ENCODE measurements around the gene SMYD5. TPM values are rescaled to one million over a fixed set of nuclear protein-coding genes. Genes with fewer than 3 reads are reported as not detected.

Gene SMYD5
- total RNA-seq, 1 donor from 2014 or later: 10.1 TPM

- Histone ChIP-seq H3K27me3 (no peaks in the 10 kb centered on the region), H3K9me3 (no peaks in the 10 kb centered on the region), H3K36me3 (no peaks in the 10 kb centered on the region), H3K27ac (no peak overlapping the region), H3K4me3 (no peak overlapping the region), H3K4me1 (peaks cover 9 to 19% of the 10 kb centered on the region in 2 donors)
- intact Hi-C loops (cut with DNase I): loop anchor here (10.0 kb wide), 1 partner anchor 399 kb away; no protein-coding TSS in a partner anchor
- DNase-seq (ENCODE audit: low spot score in 2 of 2): no peak
- TF ChIP-seq, protein P1, sequence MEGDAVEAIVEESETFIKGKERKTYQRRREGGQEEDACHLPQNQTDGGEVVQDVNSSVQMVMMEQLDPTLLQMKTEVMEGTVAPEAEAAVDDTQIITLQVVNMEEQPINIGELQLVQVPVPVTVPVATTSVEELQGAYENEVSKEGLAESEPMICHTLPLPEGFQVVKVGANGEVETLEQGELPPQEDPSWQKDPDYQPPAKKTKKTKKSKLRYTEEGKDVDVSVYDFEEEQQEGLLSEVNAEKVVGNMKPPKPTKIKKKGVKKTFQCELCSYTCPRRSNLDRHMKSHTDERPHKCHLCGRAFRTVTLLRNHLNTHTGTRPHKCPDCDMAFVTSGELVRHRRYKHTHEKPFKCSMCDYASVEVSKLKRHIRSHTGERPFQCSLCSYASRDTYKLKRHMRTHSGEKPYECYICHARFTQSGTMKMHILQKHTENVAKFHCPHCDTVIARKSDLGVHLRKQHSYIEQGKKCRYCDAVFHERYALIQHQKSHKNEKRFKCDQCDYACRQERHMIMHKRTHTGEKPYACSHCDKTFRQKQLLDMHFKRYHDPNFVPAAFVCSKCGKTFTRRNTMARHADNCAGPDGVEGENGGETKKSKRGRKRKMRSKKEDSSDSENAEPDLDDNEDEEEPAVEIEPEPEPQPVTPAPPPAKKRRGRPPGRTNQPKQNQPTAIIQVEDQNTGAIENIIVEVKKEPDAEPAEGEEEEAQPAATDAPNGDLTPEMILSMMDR (IDR thresholded peaks at IDR 0.05): no peak
Measured at GRCh38 chr2:73174244-73174643, 39.8 kb upstream of the SMYD5 start.

- peak overlapping the region; percentile 46 to 83 for H3K4me3 ChIP-seq
- H3K36me3 ChIP-seq: no peaks in the 10 kb centered on the region
- DNase-seq (ENCODE audit: low spot score in 2 of 2): no peak
- peak overlapping the region in 1 of 2 donors; percentile 85 for H3K27ac ChIP-seq
- intact Hi-C loops (cut with DNase I): loop anchor here (5.0 to 10.0 kb wide), 3 partner anchors 103 to 400 kb away; partner anchors contain the start of gene SFXN5
- no peaks in the 10 kb centered on the region for H3K27me3 ChIP-seq
- no peaks in the 10 kb centered on the region for H3K9me3 ChIP-seq
- TF ChIP-seq, protein P1 (IDR thresholded peaks at IDR 0.05): peak in 1 of 3 experiments; percentile 10
- H3K4me1 ChIP-seq: peaks cover 9 to 19% of the 10 kb centered on the region in 2 donors
Measured at GRCh38 chr2:73174941-73175662, 38.9 kb upstream of the SMYD5 start.

- peak in 1 of 2 donors; percentile 88 for DNase-seq (ENCODE audit: low spot score in 2 of 2)
- H3K27ac ChIP-seq: peak overlapping the region; percentile 59 to 85
- no peaks in the 10 kb centered on the region for H3K9me3 ChIP-seq
- peaks cover 9 to 19% of the 10 kb centered on the region in 2 donors for H3K4me1 ChIP-seq
- peak overlapping the region; percentile 46 to 83 for H3K4me3 ChIP-seq
- H3K36me3 ChIP-seq: no peaks in the 10 kb centered on the region
- no peaks in the 10 kb centered on the region for H3K27me3 ChIP-seq
- TF ChIP-seq, protein P1 (IDR thresholded peaks at IDR 0.05): no peak
- intact Hi-C loops (cut with DNase I): loop anchor here (2.0 to 10.0 kb wide), 5 partner anchors 19 to 401 kb away; partner anchors contain the start of genes RAB11FIP5 and SFXN5
Measured at GRCh38 chr2:73175663-73176204, 38.3 kb upstream of the SMYD5 start.

DNA sequence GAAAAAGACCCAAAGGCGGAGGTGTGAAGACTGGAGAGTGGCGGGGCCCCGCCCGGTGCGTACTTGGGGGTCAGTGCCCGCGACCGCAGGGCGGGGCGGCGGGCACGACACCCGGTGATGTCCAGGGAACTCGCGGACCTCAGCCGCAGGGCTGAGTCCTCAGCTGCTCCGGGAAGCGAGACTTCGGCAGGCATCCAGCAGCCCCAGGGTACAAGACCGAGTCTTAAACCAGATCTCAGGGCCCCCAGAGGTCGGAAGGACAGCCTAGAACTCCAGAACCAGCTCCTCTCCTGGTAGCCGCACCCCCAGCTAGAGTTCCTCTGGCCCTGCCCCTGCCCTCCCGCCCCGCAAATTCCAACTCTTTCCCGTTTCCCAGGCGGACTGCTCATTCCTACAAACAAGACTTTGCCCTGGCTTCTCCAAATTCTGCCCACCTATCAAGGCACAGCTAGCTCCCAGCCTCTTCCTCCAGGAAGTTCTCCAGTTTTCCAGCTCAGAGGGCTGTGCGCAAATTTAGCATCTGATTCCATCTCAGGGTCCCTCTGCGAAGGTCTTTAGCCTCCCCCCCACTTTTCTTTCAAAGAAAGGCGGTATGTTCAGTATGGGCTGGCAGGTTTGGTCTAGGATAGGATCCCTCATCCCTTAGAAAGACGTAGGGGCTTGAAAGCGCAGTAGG is 37.7 kb upstream of the SMYD5 start:
- H3K4me1 ChIP-seq: peaks cover 9 to 19% of the 10 kb centered on the region in 2 donors
- peak overlapping the region; percentile 46 to 83 for H3K4me3 ChIP-seq
- no peak for DNase-seq (ENCODE audit: low spot score in 2 of 2)
- peak overlapping the region; percentile 59 to 85 for H3K27ac ChIP-seq
- H3K9me3 ChIP-seq: no peaks in the 10 kb centered on the region
- TF ChIP-seq, protein P1 (IDR thresholded peaks at IDR 0.05): no peak
- H3K36me3 ChIP-seq: no peaks in the 10 kb centered on the region
- H3K27me3 ChIP-seq: no peaks in the 10 kb centered on the region
- intact Hi-C loops (cut with DNase I): loop anchor here (2.0 to 10.0 kb wide), 5 partner anchors 20 to 402 kb away; partner anchors contain the start of genes RAB11FIP5 and SFXN5

DNA sequence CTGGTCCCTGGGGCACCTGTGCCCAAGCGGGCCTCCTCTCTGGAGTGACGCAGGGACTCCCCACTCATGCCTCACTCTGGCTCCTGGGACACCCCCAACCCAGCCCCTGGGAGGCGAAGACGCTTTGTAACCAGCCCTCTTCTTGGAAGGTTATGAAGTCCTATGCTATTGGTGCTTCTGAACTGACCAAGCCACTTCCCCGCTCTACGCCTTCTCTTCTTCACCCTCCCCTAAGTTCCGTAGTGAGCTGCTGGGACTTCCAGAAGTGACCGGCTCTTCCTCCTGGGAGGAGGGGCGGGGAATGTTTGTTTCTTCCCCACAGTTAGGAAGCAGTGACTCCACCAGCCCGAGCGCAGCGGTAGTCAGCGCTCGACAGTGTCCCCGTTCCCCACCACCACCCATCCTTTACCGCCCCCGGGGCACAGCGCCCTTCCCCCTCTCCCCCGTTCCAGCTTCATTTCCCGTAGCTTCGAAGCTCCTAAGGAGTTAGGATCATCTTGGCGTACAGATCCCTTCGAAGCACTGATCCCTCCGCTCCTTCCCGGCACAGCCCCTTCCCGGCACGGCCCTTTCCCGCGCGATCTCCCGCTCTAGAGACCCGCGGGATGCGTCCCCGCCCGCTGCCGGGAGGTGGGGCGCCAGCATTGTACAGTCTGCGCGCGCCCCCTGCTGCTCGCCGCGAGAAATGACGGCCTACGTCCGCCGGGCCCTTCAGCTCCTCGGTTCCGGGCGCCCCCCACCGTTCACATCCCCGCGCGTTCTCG is 37.0 kb upstream of the SMYD5 start:
- Histone ChIP-seq H3K4me3 (peak overlapping the region; percentile 46 to 83), H3K4me1 (peaks cover 9 to 19% of the 10 kb centered on the region in 2 donors), H3K27me3 (no peaks in the 10 kb centered on the region), H3K27ac (peak overlapping the region; percentile 59 to 85), H3K36me3 (no peaks in the 10 kb centered on the region), H3K9me3 (no peaks in the 10 kb centered on the region)
- TF ChIP-seq, protein P1 (IDR thresholded peaks at IDR 0.05): peak; percentile 98 to 99 (median 99)
- intact Hi-C loops (cut with DNase I): loop anchor here (1.0 to 10.0 kb wide), 8 partner anchors 20 to 402 kb away; partner anchors contain the start of genes RAB11FIP5 and SFXN5
- DNase-seq (ENCODE audit: low spot score in 2 of 2): peak; percentile 51 to 96
